ENCODE measurements around the gene PPIC.

PPIC gene

DNA sequence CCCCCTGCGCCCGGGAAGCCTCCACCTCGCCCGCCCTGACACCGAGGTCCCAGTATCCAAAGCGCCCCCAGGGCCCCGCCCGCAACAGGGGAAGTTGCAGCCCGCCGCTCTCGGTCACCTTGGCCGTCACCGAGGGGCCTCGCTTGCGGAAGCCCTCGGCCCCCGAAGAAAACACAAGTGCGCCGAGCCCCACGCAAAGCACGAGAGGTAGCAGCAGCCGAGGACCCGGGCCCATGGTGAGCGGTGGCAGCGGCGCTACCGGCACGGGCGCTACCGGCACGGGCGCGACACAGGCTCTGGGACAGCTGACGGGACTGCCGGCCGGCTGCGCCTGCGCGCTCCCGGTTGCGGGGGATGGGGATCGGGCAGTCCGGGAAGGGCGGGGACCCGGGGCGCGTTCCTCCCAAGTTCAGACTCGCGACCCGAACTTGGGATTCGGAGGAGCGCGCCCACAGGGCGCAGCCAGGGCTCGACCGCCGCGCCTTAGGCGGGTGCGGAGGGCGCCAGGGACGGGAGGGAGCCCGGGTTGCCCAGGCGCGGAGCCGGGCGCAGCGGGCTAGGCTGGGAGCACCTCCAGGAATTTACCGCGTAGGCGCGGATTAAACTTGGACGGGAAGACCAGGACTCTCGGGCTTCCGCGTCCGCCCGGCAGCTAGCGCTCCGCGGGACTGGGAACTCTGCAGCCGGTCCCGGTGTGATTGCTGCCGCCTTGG, at the start of gene PPIC:
TSS of gene PPIC (minus strand) at position 335 of the 713 bp plus-strand sequence. CDS start at position 235, 100 bp downstream.
- DNase-seq (ENCODE audit: low spot score), result no peak

DNA sequence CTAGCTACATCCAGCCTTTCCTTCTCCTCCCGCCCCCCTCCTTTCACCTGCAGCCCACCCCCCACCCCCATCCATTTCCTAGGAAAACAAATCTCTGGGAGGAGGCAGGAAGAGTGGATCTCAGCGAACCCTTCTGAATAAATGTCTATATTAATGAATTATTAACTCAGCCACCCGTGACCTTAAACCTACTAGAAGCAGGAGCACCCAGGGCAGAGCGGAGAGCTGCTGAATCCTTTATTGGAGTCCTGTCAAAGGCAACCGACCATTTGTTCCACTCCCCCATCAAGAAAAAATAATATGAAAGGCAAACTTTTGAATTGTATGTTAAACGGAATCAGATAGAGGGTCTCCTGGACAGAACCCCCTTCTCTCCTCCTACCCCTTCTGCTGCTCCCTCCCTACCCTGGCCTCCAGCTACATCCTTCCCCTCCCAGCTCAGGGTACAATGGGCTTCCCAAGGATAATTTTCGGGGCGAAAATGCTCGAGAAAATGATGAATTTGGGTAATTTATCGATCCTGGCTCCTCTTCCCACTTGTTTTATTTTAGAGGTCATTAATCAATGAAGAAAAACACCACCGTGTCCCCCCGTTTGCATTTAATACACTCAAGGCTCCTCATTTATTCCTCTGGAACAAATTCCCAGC, 49.2 kb upstream of the PPIC start:
- no peak for DNase-seq (ENCODE audit: low spot score)

DNA sequence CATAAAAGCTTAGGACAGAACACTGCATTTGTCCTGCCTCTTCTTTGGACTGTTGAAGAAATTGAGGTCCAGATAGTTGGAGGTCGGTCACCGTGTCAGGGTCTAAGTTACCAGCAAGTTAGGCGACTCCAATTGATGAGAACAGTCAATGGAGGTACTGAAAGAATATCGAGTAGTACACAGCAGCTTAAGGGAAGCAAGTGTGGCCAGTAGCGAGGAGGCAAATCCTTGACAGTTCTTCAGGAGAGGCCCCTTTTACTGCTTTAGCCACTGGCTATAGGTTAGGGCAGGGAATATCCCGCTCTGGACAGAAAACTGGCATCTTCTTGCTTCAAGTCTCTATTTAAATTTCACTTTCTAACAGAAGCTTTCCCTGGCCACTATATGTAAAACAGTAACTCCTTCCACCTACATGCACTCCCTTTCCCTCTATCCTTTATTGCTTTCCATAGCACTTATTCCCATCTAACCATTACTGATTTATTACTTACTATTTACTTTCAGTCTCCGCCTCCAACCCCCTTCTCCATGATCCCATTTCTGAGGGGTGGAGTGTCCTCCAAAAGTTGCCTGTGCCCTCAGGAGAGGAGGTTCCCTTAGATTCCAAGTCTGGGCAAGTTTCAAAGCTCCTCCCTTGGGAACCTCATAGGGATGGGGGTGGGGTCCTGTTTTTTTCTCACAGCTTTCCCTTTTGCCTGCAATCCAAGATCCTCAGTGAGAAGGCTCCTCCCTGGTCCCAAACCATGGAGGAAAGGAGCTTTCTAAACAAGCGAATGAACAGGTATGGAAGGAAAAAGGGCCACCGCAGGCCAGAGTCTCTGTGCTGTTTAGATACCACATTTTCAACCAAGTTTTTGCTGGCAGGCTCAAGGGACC, 48.4 kb upstream of the PPIC start:
- no peak for DNase-seq (ENCODE audit: low spot score)

DNA sequence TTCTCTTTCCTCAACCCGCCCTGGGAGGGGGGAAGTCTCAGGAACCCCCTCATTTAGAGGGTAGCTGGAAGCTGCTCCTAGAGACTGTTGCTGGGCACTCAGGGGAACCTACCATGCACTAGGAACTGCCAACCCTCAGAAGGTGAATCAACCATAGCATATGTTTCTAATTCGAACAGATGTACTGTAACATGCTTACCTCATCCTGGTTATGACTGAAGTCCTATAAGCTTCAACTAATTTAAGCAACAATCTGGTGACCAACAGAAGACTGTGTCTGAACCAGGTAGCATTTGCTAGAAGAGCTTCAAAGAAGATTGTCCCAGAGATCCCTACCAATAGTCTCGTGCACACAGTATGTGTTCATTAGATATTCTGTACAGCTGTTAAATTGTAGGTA, 46.8 kb upstream of the PPIC start:
- DNase-seq (ENCODE audit: low spot score), result no peak

DNA sequence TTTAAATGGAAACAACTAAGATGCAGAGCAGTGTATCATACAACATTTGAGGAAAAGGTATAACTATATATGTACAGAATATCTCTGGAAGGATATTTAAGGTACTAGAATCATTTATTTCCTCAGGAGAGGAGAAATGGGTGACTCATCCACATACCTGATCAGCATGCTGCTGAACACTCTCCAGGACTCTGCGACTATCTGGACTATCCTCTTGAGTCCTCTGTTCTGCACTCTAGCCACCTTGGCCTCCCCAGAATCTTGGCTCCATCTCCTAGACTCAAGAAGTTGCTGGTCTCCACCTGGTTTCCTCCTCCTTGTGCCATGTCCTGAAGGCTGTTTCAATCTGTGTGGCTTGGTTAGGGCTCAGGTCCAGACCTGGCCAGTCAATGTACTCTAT, 43.7 kb upstream of the PPIC start:
- DNase-seq (ENCODE audit: low spot score), result no peak

DNA sequence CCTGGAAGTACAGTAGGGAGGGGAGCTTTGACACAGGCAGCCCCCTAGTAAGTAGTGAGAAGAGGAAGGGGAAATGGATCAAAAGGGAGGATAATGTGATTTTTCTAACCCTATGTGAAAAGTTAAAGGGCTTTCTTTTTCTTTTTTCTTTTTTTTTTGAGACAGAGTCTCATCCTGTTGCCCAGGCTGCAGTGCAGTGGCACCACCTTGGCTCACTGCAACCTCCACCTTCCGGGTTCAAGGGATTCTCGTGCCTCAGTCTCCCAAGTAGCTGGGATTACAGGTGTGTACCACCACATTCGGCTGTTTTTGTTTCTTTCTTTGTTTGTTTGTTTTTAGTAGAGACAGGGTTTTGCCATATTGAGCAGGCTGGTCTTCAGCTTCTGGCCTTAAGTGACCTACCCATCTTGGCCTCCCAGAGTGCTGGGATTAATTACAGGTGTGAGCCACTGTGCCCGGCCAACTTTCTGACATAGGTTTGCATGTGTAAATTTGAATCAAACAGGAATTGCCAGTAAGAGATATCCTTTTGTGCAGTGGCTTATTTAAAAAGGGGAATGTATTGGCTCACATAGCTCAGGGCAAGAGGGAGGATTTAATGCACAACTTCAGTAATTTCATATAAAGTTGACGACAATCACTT, 39.1 kb upstream of the PPIC start:
- no peak for DNase-seq (ENCODE audit: low spot score)

DNA sequence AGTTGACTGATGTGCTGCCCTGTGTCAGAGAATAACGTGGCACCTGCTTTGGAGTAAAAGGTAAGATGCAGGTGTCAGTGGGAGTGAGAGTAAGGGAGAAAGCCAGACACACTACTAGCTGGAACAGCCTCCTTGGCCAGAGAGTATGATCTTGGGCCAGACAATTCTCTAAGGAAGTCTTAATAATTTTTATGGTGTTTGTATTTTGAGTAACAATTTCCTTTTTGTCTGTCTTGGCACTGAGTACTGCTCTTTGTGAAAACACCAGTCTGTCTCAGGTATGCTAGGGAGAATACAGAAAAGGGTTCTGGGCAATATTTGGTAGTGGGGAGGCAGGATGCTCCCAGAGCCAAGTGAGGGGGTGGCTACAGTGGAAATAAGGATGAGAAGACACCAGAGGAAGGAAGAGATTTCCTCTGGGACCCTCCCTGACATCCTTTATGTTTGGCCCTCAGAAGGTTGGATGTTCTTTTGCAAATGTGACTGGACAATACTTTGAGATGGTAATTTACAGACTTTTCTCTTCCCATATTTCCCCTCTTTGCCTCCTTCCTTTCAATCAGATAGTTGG, 31.9 kb upstream of the PPIC start:
- no peak for DNase-seq (ENCODE audit: low spot score)

DNA sequence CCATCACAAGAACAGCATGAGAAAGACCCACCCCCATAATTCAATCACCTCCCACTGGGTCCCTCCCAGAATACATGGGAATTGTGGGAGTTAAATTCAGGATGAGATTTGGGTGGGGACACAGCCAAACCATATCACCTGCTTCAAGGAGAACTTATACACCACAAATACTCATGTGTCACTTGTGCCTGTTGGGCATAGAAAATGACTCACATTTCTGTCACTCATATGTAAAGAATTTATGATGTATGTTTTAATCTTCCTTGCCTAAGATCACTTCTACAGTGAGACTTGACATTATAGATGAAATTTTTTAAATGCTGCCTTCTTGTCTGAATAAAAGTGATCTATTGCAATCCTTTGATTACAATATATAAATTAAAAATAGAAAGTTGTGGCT, 29.5 kb upstream of the PPIC start:
- DNase-seq (ENCODE audit: low spot score), result no peak

DNA sequence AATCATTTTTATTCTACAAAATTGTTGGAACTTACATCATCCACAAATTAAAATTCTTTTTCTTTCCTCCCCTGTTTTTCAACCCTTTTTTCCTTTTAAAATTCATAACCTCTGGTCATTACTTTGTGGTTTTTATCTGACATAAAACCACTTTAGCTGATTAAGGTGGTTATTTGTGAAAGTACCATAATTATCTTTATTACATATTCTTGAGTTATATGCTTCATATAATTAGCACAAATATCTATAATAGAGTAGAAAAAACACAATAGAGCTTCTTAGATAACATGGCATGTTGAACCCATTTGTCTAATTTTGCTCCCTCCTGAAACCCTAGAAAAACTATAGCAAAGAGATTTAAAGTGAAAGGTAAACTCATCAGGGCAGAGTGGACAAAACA, 22.9 kb upstream of the PPIC start:
- no peak for DNase-seq (ENCODE audit: low spot score)

DNA sequence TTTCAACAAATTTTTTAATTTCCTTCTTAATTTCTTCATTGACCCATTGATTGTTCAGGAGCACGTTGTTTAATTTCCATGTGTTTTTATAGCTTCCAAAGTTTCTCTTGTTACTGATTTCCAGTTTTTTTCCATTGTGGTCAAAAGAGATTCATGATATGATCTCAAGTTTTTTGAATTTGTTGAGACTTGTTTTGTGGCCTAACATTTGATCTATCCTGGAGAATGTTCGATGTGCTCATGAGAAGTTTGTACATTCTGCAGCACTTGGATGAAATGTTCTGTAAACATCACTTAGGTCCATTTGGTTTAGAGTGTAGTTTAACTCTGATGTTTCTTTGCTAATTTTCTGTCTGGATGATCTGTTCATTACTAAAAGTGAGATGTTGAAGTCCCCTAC, 14.7 kb upstream of the PPIC start:
- DNase-seq (ENCODE audit: low spot score), result no peak

DNA sequence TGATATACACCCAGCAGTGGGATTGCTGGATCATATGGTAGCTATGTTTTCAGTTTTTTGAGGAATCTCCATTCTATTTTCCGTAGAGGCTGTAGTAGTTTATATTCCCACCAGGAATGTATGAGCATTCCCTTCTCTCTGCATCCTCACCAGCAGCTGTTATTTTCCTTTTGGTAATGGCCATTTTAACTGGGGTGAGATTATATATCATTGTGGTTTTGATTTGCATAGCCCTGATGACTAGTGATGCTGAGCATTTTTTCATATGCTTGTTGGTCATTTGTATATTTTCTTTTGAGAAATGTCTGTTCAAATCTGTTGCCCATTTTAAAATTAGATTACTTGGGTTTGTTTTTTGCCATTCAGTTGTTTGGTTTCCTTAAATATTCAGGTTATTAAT, 11.2 kb upstream of the PPIC start:
- DNase-seq (ENCODE audit: low spot score), result no peak

DNA sequence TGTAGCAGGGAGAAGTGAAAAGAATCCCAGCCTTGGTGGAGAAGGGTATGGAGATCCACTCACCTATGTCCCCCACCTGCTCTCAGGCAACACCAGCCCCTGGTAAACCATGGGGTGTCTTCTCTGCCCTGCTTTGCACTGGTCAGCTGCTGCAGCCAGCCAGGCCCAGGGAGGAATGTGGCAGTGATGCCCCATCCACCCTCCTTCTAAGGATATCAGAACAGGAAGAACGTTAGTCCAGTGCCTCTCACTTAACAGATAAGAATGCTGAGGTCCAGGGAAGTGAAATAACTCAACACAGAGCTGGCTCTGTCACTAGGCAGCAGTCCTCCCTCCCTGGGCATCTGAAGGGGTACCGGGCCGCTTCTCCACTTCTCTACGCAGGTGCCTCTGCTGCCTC, 9.7 kb upstream of the PPIC start:
- no peak for DNase-seq (ENCODE audit: low spot score)

DNA sequence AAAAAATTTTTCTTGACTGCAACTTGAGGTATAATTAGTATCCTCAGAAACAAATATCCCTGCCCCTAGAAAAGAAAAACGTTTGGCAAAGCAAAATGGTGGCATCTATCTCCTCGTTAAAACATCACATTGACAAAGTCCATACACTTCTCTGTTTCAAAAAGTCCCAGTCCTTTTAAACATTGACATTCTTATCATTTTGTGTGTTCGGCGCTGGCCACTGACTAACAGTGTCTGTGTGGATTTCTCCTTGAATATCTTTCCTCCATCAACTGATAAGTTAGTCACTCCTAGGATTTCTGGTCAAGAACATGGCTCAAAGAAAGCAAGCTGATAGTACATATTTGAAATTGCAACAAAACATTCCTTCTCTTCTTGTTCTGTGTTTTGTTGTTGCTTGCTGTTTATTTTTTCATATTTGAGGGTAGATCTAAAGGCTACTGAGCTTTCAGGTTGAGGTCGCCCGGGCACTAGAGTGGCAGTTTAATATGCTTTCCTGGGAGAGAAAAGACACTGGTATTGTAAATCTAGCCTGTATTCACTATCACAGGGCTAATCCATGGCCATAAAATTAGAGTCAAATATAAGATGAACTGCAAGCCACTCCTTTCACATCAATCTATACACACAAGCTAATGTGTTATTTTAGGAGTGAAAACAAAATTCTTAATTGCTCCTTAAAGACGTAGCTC, 8.5 kb upstream of the PPIC start:
- no peak for DNase-seq (ENCODE audit: low spot score)

DNA sequence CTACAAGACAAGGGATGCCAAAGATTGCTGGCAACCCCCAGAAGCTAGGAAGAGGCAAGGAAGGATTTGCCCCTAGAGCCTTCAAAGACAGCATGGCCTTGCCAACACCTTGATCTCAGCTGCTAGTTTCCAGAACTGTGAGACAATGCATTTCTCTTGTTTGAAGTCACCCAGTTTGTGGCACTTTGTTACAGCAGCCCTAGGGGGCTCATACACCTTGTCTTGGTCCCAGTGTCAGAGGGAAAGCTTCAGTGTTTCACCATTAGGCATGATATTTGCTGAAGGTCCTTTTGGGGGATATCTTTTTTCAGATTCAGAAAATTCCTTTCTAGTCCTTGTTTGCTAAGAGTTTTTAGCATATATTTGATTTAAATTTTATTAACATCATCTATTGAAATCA, 3.1 kb upstream of the PPIC start:
- no peak for DNase-seq (ENCODE audit: low spot score)

DNA sequence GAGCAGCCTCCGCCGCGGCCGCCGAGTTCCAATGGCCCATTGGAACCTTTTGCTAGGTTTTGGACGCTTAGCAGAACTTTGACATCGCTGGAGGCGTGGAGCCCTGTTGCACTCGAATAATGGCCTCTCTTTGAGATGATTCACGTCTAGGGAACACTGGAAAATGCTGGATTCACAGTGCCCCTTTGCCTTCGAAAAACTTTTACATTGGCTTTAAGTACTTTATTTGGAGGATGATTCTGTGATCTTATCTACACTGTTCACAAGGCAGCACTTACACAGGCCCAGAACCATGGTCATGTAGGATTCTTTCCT, 536 bp upstream of the PPIC start:
- no peak for DNase-seq (ENCODE audit: low spot score)

DNA sequence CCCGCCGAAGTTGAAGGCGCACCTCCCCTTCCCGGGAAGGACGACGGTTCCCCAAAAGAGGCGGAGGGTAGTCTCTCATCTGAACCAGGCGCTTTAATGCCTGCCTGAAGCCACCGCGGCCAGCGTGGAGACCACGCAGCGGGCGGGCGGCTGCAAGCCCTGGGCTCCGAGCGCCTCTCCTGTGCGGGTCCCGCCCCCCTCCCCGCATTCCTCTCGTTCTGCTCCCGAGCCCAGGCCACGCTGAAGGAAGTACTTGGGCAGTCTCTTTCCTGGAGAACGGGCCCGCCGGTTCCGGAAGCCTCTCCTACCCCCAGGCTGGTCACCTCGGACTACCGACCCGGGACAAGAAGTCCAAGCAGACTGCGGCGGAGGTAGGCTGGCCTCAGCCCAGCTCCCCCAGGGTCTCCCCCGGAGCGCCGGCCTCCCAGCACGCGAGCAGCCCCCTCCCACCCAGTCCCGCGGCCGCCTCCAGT, 571 bp downstream of the PPIC start:
- no peak for DNase-seq (ENCODE audit: low spot score)

DNA sequence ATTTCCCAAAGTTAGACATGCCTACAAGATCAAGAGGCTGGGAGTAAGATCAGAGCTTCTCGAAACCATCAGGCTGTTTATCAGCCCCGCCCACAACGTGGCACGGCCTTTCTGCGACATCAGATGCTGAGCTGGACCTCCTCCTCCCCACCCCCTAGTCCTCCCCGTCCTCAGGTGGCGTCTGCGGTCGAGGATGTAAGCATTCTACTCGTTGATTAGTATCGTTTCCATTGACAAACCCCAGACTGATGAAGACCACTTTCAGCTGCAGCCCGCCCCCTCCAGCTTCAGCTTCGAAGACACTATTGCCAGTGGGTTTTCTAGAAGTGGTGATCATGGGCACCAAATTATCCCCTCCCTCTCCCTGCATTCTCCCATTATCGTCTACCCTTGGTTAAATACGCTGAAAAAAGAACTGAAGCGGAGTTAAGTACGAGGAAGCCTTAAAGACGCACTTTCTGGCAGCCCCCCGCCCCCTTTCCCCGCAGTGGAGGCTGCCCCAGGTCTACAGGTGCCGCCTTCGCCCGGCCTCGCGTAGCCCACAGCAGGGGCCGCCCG, 1.1 kb downstream of the PPIC start:
- DNase-seq (ENCODE audit: low spot score), result no peak

DNA sequence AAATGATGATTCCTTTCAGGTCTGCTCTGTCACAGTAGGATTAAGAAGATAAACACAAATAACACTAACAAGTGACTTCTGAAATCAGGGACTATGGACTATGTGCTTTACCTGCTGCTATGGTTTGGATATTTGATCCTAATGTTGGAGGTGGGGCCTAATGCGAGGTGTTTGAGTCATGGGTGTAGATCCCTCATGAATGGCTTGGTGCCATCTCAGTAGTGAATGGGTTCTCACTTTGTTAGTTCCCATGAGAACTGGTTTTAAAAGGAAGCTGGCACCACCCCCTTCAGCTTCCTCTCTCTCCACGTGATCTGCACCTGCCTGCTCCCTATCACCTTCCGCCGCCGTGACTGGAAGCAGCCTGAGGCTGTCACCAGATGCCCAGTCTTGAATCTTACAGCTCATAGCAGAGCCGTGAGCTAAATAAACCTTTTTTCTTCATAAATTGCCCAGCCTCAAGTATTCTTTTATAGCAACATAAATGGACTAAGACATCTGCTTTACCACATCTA, 3.3 kb downstream of the PPIC start:
- DNase-seq (ENCODE audit: low spot score), result no peak

DNA sequence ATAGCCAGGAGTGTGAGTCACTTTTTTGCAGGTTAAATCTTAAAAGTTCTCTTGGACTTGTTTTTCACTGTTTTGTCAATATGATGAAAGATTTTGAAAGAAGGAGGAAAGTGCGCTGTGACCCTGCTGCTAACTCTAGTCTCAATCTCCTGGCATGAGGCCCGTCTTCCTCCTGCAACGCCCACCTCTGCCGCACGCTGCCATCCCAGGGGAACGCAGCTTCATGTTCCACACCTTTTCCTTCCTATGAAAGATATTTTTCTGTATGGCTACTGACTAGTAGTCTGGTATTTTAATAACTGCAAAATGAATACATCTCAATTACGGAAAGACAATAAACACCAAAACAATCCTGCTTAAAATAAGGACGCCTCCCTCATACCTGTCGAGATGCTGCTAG, 8.3 kb downstream of the PPIC start:
- DNase-seq (ENCODE audit: low spot score), result no peak

DNA sequence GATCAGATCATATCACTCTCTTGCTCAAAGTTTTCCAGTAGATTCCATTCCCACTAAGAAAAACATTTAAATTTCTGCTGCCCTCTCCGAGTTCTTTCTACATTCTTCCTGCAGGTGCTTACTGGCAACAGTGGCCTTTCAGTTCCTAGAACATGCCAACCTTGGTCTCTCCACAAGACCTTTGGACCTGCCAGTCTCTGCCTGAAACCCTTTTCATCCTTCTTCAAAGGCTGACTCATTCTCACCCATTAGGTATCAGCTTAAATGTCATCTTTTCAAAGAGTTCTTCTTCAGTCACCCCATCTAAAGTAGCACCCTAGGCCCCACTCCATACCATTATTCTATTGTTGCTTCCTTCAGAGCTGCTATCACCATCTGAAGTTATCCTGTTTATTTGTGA, 21.8 kb downstream of the PPIC start:
- no peak for DNase-seq (ENCODE audit: low spot score)

DNA sequence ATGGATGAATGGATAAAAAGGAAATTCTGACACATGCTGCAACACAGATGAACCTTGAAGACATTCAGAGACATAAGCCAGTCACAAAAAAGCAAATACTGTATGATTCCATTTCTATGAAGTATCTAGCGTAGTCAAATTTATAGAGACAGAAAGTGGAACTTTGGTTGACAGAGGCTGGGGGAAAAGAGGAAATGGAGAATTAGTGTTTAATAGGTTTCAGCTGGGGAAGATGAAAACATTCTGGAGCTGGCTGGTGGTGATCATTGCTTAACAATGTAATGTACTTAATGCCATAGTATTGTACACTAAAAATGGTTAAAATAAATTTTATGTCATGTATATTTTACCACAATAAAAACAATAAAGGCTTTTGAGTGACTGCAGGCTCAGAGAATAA, 24.2 kb downstream of the PPIC start:
- no peak for DNase-seq (ENCODE audit: low spot score)

Data from activated CD4-positive, alpha-beta T cell treated with anti-CD3 and anti-CD28 coated beads, Interleukin-2, Interleukin-4, amounts not matched to agents 100 ng/mL and 50 ng/mL, durations not matched to agents 16 hours and 8 hours (primary cell).